Lung (tissue), 12 donors: ENCODE data around the gene PDE6A. TPM values are rescaled to one million over a fixed set of nuclear protein-coding genes. Genes with fewer than 3 reads are reported as not detected.

Experiments used
- ATAC-seq: fragments of 200-7000 bp; cut with Tn5 transposase; one replicate; pipeline ENCODE4 v1.9.1; 2020; ENCODE audit warnings: moderate number of reproducible peaks; ENCODE audit not compliant: insufficient read depth, low FRiP score
- DNase-seq, 3 donors: peaks; one replicate each; pipeline ENCODE4 v3.0.0-alpha.2; 2013 to 2017
- H3K27ac ChIP-seq, 2 donors: one replicate each; pipeline ENCODE4 v1.5.1; 2013; ENCODE audit warnings: mild to moderate bottlenecking in 2 of 2, moderate library complexity in 2 of 2, control low read depth in 1 of 2, inconsistent platforms in 1 of 2, low read depth in 1 of 2, low read length in 1 of 2
- H3K27me3 ChIP-seq, 3 donors: one replicate each; pipeline ENCODE4 v1.5.1; 2013; ENCODE audit warnings: low read length in 2 of 3; ENCODE audit not compliant: control insufficient read depth in 3 of 3, insufficient read depth in 3 of 3
- H3K36me3 ChIP-seq, 4 donors: one replicate each; pipeline ENCODE4 v1.5.1; 2013; ENCODE audit warnings: low read length in 4 of 4, mild to moderate bottlenecking in 1 of 4, moderate library complexity in 1 of 4; ENCODE audit not compliant: control insufficient read depth in 4 of 4, insufficient read depth in 4 of 4
- H3K4me1 ChIP-seq, 5 donors: one replicate each; pipeline ENCODE4 v1.5.1; 2013; ENCODE audit warnings: low read length in 5 of 5, mild to moderate bottlenecking in 2 of 5, moderate library complexity in 1 of 5; ENCODE audit not compliant: control insufficient read depth in 5 of 5, insufficient read depth in 5 of 5
- H3K4me3 ChIP-seq: one replicate; pipeline ENCODE4 v1.5.1; 2013; ENCODE audit warnings: mild to moderate bottlenecking, control low read depth, moderate library complexity
- H3K9ac ChIP-seq, 2 donors: one replicate each; pipeline ENCODE4 v1.5.1; 2013; ENCODE audit warnings: low read length in 2 of 2, control low read depth in 1 of 2; ENCODE audit not compliant: insufficient read depth in 1 of 2
- H3K9me3 ChIP-seq, 4 donors: one replicate each; pipeline ENCODE4 v1.5.1; 2013; ENCODE audit warnings: low read length in 3 of 4, mild to moderate bottlenecking in 1 of 4, moderate library complexity in 1 of 4; ENCODE audit not compliant: control insufficient read depth in 4 of 4, insufficient read depth in 3 of 4
- CTCF ChIP-seq: IDR thresholded peaks from 2 replicates; pipeline ENCODE4 v1.5.1; 2012; ENCODE audit warnings: mild to moderate bottlenecking; ENCODE audit errors: control extremely low read depth, extremely low read depth
- WGBS, 2 donors: extraction: QIAGEN DNeasy Blood & Tissue Kit; methylation state at CpG; one replicate each; pipeline ENCODE4 v1.1.7; 2013; 5-methylcytosine and 5-hydroxymethylcytosine counted together
- polyA plus RNA-seq, 2 donors: library from polyadenylated mRNA; stranded (reverse); fragments of 200-250 nt; gene quantifications; one replicate each; pipeline ENCODE4 v1.2.1, GENCODE V29; 2013
- total RNA-seq, 2 donors: library from RNA; depleted of rRNA in 1 of 2; stranded (reverse); fragments of >200 nt in 1 of 2; gene quantifications; one replicate each; pipeline ENCODE4 v1.2.1, GENCODE V29; 2014 to 2021
- donor health status: control.
- donor health status: control.
- donor health status: Bipolar disorder and iron deficiency.
- donor health status: healthy.
- donor health status: DM: yes; HTN: yes; CAD: no.

Gene PDE6A
- total and polyA plus RNA-seq, 4 donors = 0.03 to 0.06 (median 0.06) TPM; not detected in 1

DNA sequence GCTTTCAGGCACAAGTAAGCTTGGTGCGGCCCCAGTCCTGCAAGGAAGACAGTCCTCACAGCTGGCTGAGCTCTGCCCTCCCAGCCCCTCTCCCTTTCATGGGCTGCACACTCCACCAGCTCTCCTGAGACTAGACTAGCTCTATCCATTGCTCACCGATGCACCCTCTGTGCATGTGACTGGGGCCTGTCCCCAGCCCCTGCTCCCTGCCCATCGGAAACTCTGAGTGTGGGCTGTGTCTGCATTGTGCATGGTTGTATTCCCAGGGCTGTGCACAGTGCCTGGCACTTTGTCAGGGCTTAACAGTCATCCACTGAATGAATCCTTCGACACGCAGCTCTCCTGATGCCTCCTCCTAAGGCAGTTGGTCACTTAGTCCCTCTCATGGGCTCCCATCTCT lies 122.3 kb downstream of the PDE6A start:
- DNase-seq (no peak), ATAC-seq (no peak)
- no peak for TF ChIP-seq CTCF
- H3K9me3 ChIP-seq = no peaks in the 10 kb centered on the region
- peak overlapping the region in 1 of 2 donors; percentile 90 for H3K27ac ChIP-seq
- no peak overlapping the region for H3K9ac ChIP-seq
- 96 to 97% methylated on average over 5 of the region's 5 CpGs for WGBS, 2 donors
- peaks cover 0 to 3% (median 0%) of the 10 kb centered on the region in 3 donors for H3K27me3 ChIP-seq
- no peak overlapping the region for H3K4me3 ChIP-seq
- H3K36me3 ChIP-seq = no peaks in the 10 kb centered on the region
- peaks cover 0 to 26% (median 3%) of the 10 kb centered on the region in 5 donors for H3K4me1 ChIP-seq

GRCh38 chr5:149820536-149821510 lies 123.8 kb downstream of the PDE6A start:
- Histone ChIP-seq H3K27me3 (peaks cover 0 to 12% (median 0%) of the 10 kb centered on the region in 3 donors), H3K27ac (peak overlapping the region in 1 of 2 donors; percentile 90), H3K4me3 (no peak overlapping the region), H3K36me3 (no peaks in the 10 kb centered on the region), H3K9me3 (no peaks in the 10 kb centered on the region), H3K9ac (no peak overlapping the region), H3K4me1 (peaks cover 0 to 26% (median 3%) of the 10 kb centered on the region in 5 donors)
- TF ChIP-seq CTCF = no peak
- no peak for DNase-seq
- no peak for ATAC-seq
- 95 to 96% methylated on average over 17 of the region's 17 CpGs for WGBS, 2 donors

GRCh38 chr5:149820012-149820411 lies 124.6 kb downstream of the PDE6A start:
- no peak for ATAC-seq
- H3K4me1 ChIP-seq = peaks cover 0 to 26% (median 3%) of the 10 kb centered on the region in 5 donors
- peaks cover 0 to 16% (median 0%) of the 10 kb centered on the region in 3 donors for H3K27me3 ChIP-seq
- H3K4me3 ChIP-seq = no peak overlapping the region
- no peak for DNase-seq
- no peak overlapping the region for H3K27ac ChIP-seq
- H3K36me3 ChIP-seq = no peaks in the 10 kb centered on the region
- H3K9ac ChIP-seq = no peak overlapping the region
- WGBS, 2 donors = 76 to 77% methylated on average over 2 of the region's 2 CpGs
- no peak for TF ChIP-seq CTCF
- H3K9me3 ChIP-seq = no peaks in the 10 kb centered on the region
